GM19240 (cell line): ENCODE measurements around the gene CER1.
"Not testable (repeated sequence)": the region's sequence is repeated elsewhere in the genome, so short reads cannot be mapped to it uniquely, and the experiment has no call there.

Experiments used
- DNase-seq: peaks from one replicate; pipeline ENCODE4 v3.0.0; 2011; ENCODE audit warnings: low spot score; ENCODE audit not compliant: insufficient read length

CER1 gene

GRCh38 chr9:14719231-14719923 is 3.2 kb downstream of the CER1 start:
- no peak for DNase-seq

- DNase-seq = no peak
These were observed 7.4 kb downstream of the CER1 start for GRCh38 chr9:14715102-14715501.

- no peak for DNase-seq
These were observed 9.3 kb downstream of the CER1 start for GRCh38 chr9:14713187-14713767.

DNA sequence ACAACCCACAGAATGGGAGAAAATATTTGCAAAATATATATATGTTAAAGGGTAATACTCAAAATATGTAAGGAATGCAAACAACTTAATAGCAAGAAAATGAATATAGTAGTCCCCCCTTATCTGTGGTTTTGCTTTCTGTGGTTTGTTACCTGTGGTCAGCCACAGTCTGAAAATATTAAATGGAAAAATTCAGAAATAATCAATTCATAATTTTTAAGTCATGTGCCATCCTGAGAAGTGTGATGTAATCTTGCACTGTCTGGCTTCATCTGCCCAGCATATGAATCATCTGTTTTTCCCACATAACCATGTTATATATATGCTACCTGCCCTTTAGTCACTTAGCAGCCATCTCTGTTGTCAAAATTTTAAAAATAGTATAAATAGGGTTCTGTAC is 11.7 kb downstream of the CER1 start:
- no peak for DNase-seq

- no peak for DNase-seq
These were observed 15.9 kb downstream of the CER1 start for GRCh38 chr9:14706530-14707140.

DNA sequence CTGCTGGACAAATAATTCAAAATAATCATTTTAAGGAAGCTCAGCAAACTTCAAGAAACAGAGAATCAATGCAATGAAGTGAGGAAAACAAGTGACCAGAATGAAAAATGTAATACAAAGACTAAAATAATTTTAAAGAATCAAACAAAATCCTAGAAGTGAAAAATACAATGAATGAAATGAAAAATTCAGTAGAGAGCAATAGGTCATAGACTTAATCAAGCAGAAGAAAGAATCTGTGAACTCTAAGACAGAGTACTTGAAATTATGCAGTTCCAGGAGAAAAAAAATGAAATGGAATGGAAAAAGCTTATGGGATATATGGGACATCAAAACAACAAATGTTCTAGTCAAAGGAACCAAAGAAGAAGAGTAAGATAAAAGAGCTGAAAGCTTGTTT is 17.5 kb downstream of the CER1 start:
- no peak for DNase-seq

- DNase-seq = no peak
These were observed 18.3 kb downstream of the CER1 start for GRCh38 chr9:14704281-14704680.

DNA sequence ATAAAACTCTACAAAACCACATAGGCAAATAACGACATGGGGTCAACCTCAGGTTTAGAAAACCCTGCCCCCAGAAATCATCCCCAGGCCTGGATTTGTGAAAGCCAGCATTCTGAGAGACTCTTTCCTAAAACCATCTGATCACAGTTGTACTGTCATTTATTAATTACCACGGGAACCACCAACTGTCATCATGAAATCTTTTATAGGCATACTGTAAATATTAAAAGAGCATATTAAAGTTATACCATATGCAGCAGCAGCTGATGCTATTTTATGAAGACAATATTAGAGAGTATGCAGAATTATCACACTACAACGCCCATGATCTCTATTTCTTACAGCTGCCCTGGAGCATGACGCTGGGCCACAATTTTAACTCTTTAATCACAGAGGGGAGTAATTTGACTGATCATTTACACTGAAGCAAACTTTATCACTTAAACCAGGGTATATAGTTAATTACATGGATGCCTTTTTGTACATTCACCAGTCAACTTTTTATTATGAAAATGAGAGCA is 20.3 kb downstream of the CER1 start:
- DNase-seq = no peak

GRCh38 chr9:14693251-14693861 is 29.2 kb downstream of the CER1 start, which contains the start of gene ZDHHC21:
TSS of gene ZDHHC21 (minus strand) at chr9:14693432. CDS start at chr9:14674340, 19,092 bp downstream.
- peak; percentile 30 for DNase-seq

GRCh38 chr9:14692470-14693250 is 29.9 kb downstream of the CER1 start:
- no peak for DNase-seq

DNA sequence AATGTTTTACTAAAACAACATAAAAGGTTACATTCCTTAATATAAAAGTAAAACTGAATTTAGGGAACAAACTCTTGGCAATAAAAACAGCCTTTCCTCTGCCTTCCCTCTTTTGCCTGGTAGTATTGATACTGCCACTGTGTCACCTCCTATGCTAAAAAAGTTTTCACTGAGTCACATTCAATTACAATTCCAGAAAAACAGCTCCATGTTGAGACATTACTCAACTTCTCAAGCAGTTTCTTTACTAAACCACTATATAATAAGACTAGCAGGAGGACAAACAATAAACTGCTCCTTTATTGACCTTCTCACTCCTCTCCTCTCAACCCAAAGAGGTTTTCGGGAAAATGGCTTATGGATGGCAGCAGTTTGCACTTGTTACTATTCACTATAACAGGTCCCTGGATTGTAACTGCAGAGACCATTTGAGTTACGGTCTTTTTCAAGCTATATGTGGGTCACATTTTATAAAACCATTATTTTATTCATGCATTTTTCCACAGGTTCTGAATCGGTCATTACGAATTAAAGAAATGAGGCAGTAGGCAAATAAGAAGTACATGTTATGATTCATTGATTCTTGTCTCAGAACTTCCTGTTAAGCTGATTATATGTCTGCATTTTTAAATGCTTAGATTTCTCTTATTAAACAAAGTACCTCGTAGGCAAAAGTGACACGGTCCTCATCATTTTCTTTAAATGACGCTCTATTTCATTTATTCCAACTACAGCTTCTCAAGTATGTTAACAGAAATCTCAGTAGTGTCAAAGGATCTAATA is 31.4 kb downstream of the CER1 start:
- no peak for DNase-seq

GRCh38 chr9:14687042-14687719 is 35.4 kb downstream of the CER1 start:
- DNase-seq = no peak

- no peak for DNase-seq
These were observed 36.4 kb downstream of the CER1 start for GRCh38 chr9:14686168-14686567.

GRCh38 chr9:14682616-14683015 is 39.9 kb downstream of the CER1 start:
- not testable (repeated sequence) for DNase-seq

DNA sequence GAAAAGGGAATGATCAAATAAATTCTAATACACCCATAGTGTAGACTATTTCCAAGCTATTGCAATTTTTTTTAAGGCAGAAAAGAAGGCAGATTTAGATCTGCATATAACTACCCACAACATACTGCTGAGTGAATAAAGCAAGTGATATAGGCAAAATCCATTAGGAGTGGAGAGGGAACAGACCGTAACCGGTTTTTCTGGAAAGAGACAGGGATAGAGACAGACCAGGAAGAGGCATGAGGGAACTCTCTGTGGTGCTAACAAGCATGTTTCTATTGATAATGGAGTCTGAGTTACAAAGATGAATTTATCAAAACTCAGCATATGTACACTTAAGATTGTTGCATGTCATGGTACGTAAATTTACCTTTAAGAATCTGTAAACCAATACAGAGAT is 43.8 kb downstream of the CER1 start:
- no peak for DNase-seq

- DNase-seq = no peak
These were observed 44.7 kb downstream of the CER1 start for GRCh38 chr9:14677872-14678271.

GRCh38 chr9:14677396-14677795 is 45.1 kb downstream of the CER1 start:
- no peak for DNase-seq

- DNase-seq = no peak
These were observed 47.9 kb downstream of the CER1 start for GRCh38 chr9:14674630-14675029.

- no peak for DNase-seq
These were observed 51.2 kb downstream of the CER1 start for GRCh38 chr9:14671377-14671776.

DNA sequence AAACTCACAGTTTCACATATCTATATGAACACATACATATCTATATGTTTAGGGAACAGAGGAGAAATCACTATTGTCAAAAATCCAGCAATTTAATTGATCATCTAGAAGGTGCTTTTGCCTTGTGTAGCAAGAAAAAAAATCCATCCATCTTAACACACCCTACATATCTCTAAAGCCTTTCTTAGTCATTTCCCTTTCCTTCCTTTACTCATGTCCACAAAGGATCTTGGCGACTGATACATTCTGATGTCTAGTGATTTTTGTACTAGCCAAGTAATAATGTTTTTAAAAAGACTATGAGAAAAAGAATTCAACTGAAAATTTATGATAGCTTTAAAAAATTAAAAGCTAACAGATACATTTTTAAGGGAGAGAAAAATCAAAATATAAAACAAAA is 51.8 kb downstream of the CER1 start:
- no peak for DNase-seq
